RWPE1 (cell line): ENCODE data around the gene FERMT2.

ENCODE experiments used
- CTCF ChIA-PET: fragments of 350-600 bp; sonication (Branson Sonifier 250); formaldehyde crosslinking; extraction: SDS; loops from one replicate; lab custom pipeline; 2021; lab: Yijun Ruan, JAX
- POLR2A ChIA-PET: fragments of 400-600 bp; formaldehyde crosslinking; extraction: SDS; loops from one replicate; lab custom pipeline; 2020; ENCODE audit warnings: antibody characterized with exemption; ENCODE audit not compliant: low non-redundant PET; lab: Yijun Ruan, JAX
- DNase-seq: peaks from one replicate; pipeline ENCODE4 v3.0.0; 2012; ENCODE audit warnings: low spot score
- H3K27ac ChIP-seq: fragments of 450-650 bp; 2 replicates; pipeline ENCODE4 v1.5.1; 2017
- TF ChIP-seq, protein P1 (sequence below): fragments of 450-650 bp; conservative IDR thresholded peaks from 2 replicates; pipeline ENCODE4 v1.5.1; 2017; ENCODE audit warnings: low read depth, mild to moderate bottlenecking

FERMT2 gene

DNA sequence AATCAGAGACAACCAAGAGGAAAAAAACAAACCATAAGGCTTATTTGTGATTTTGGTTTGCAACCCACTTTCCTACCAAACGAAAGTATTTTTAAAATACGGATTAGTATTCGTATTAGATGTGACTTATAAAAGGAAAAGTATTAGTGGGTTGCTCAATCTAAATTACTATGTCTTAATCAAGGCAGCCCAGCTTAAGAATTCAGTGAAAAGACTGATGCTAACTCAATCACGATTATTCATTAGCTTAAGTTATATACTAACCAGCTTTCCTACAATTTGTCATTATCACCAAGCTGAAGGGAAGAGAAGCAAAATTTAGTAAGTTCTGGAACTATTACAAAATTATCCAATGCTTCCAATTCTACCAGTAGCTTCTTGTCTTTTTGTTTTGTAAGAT is 62.7 kb downstream of the FERMT2 start:
- no peak overlapping the region for H3K27ac ChIP-seq
- TF ChIP-seq, protein P1, sequence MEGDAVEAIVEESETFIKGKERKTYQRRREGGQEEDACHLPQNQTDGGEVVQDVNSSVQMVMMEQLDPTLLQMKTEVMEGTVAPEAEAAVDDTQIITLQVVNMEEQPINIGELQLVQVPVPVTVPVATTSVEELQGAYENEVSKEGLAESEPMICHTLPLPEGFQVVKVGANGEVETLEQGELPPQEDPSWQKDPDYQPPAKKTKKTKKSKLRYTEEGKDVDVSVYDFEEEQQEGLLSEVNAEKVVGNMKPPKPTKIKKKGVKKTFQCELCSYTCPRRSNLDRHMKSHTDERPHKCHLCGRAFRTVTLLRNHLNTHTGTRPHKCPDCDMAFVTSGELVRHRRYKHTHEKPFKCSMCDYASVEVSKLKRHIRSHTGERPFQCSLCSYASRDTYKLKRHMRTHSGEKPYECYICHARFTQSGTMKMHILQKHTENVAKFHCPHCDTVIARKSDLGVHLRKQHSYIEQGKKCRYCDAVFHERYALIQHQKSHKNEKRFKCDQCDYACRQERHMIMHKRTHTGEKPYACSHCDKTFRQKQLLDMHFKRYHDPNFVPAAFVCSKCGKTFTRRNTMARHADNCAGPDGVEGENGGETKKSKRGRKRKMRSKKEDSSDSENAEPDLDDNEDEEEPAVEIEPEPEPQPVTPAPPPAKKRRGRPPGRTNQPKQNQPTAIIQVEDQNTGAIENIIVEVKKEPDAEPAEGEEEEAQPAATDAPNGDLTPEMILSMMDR: no peak
- CTCF ChIA-PET: no interaction called here
- POLR2A ChIA-PET: no interaction called here
- no peak for DNase-seq

DNA sequence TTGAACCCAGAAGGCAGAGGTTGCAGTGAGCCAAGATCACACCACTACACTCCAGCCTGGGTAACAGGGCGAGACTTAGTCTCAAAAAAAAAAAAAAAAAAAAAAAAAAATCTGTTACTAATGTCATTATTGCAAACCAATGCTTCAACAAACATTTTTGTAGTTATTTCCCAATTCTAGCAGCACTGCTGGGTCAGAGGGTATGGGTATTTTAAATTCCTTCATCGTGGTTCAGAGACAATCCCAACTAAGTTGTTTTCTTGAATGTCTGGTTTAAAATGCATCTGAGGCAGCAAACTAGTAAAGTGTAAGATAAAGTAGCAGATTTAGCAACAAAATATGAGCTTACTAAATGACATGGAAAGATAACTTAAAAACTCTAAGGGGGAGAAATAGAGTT is 65.6 kb downstream of the FERMT2 start:
- no peak for DNase-seq
- TF ChIP-seq, protein P1: no peak
- no peak overlapping the region for H3K27ac ChIP-seq
- ChIA-PET CTCF (no interaction called here), POLR2A (interaction anchor here (0.7 kb wide), 1 partner anchor 51 kb away, joined by 6 read pairs; no protein-coding TSS in a partner anchor)

DNA sequence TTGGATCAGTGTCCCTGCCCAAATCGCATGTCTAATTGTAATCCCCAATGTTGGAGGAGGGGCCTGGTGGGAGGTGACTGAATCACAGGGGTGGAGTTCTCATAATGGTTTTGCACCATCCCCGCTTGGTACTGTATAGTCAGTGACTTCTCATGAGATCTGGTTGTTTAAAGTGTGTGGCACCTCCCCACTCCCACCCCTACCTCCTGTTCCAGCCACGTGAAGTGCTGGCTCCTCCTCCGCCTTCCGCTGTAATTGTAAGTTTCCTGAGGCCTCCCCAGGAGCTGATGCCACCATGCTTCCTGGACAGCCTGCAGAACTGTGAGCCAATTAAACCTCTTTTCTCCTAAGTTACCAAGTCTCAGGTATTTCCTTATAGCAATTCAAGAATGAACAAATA is 67.2 kb downstream of the FERMT2 start:
- H3K27ac ChIP-seq: no peak overlapping the region
- ChIA-PET POLR2A (interaction anchor here (0.6 kb wide), 2 partner anchors 17 to 30 kb away, joined by 3 to 8 read pairs; no protein-coding TSS in a partner anchor), CTCF (no interaction called here)

DNA sequence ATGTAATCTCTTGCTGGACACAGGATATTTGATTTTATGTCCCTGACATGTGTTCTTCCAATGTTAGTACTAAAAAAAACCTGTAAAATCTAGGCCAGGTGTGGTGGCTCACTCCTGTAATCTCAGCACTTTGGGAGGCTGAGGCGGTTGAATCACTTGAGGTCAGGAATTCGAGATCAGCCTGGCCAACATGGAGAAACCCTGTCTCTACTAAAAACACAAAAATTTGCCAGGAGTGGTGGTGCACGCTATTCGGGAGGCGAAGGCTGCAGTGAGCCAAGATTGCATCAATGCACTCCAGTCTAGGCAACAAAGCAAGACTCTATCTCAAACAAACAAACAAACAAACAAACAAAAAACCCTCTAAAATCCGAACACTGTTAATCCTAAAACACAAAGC is 68.0 kb downstream of the FERMT2 start:
- DNase-seq: no peak
- ChIA-PET POLR2A (interaction anchor here (0.7 kb wide), 1 partner anchor 59 kb away, joined by 4 read pairs; no protein-coding TSS in a partner anchor), CTCF (interaction anchor here (0.7 kb wide), 1 partner anchor 653 kb away, joined by 3 read pairs; no protein-coding TSS in a partner anchor)
- TF ChIP-seq, protein P1: no peak
- H3K27ac ChIP-seq: no peak overlapping the region

More for the DNA sequence above, 67.2 kb downstream of the FERMT2 start:
- TF ChIP-seq, protein P1: no peak
- DNase-seq: no peak

DNA sequence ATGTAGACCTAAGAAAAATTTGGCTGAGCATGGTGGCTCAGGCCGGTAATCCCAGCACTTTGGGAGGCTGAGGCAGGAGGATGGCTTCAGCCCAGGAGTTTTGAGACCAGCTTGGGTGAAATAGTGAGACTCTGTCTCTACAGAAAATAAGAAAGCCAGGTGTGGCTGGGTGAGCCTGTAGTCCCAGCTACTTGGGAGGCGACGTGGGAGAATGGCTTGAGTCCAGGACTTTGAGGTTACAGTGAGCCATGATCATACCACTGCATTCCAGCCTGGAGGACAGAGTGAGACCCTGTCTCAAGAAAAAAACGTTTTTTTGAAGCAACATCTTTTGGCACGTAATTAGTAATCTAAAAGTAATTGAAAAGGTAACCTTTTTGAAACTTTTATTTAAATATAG is 70.9 kb downstream of the FERMT2 start:
- TF ChIP-seq, protein P1: no peak
- DNase-seq: no peak
- ChIA-PET POLR2A (no interaction called here), CTCF (no interaction called here)
- no peak overlapping the region for H3K27ac ChIP-seq

DNA sequence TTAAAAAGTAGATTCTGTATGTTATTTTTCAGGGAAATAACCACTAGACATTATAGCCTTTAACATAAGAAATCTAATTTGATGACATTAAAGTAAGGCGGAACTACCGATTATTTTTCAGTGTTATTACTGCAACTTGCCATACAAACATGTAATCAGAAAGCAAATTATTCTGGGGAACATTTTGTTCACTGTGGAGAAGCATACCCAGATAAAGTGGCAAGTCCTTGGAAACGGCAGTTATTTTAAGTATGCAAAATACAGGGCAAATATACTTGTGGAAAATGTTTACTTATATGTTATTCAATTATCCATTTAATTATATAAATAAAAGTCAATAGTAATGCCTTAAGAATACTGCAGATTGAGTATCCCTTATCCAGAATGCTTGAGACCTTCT is 71.9 kb downstream of the FERMT2 start:
- H3K27ac ChIP-seq: no peak overlapping the region
- no peak for DNase-seq
- TF ChIP-seq, protein P1: no peak
- POLR2A ChIA-PET: no interaction called here
- CTCF ChIA-PET: no interaction called here
